ENCODE measurements around the gene SNX3.

DNA sequence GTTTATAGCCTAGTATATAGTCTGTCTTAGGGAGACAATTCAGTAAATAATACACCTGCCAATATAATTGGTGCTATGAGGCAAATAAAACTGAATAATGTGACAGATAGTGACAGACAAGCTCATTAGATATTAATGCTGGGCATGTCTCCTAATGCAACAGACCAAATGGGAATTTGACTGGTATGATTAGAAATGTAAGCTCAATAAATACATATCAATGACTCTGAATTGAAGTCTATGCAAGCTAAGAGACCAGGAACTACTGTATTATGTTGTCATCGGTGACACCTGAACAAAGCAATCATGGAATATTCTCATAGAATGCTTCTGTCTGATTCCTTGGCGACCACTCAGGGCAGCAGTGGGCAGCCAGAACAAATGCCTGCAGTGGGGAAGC, 2.5 kb upstream of the SNX3 start:
- TF ChIP-seq, protein P1, sequence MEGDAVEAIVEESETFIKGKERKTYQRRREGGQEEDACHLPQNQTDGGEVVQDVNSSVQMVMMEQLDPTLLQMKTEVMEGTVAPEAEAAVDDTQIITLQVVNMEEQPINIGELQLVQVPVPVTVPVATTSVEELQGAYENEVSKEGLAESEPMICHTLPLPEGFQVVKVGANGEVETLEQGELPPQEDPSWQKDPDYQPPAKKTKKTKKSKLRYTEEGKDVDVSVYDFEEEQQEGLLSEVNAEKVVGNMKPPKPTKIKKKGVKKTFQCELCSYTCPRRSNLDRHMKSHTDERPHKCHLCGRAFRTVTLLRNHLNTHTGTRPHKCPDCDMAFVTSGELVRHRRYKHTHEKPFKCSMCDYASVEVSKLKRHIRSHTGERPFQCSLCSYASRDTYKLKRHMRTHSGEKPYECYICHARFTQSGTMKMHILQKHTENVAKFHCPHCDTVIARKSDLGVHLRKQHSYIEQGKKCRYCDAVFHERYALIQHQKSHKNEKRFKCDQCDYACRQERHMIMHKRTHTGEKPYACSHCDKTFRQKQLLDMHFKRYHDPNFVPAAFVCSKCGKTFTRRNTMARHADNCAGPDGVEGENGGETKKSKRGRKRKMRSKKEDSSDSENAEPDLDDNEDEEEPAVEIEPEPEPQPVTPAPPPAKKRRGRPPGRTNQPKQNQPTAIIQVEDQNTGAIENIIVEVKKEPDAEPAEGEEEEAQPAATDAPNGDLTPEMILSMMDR (IDR thresholded peaks at IDR 0.05) = no peak
- TF ChIP-seq POLR2AphosphoS5 (IDR thresholded peaks at IDR 0.05) (no peak), POLR2A (IDR thresholded peaks at IDR 0.05) (no peak), EP300 (IDR thresholded peaks at IDR 0.05; ENCODE audit: low read depth) (no peak)

Measured in transverse colon (tissue), 4 donors.